Endothelial cell (in vitro differentiated cells): ENCODE measurements around the gene OTUD7B. TPM values are rescaled to one million over a fixed set of nuclear protein-coding genes. Genes with fewer than 3 reads are reported as not detected.

Source experiments
- DNase-seq: peaks from one replicate; pipeline ENCODE4 v3.0.0; 2021; ENCODE audit warnings: low spot score
- H3K27ac Mint-ChIP-seq: one replicate; pipeline ENCODE4 v1.8.0; 2021; ENCODE audit warnings: mixed read lengths, inconsistent platforms; ENCODE audit not compliant: unreplicated experiment
- H3K27me3 Mint-ChIP-seq: one replicate; pipeline ENCODE4 v1.8.0; 2021; ENCODE audit warnings: mild to moderate bottlenecking, moderate library complexity, mixed read lengths, inconsistent platforms; ENCODE audit not compliant: unreplicated experiment
- H3K36me3 Mint-ChIP-seq: one replicate; pipeline ENCODE4 v1.8.0; 2021; ENCODE audit warnings: mild to moderate bottlenecking, low read depth, mixed read lengths, inconsistent platforms; ENCODE audit not compliant: unreplicated experiment
- H3K4me1 Mint-ChIP-seq: one replicate; pipeline ENCODE4 v1.8.0; 2021; ENCODE audit warnings: mild to moderate bottlenecking, mixed read lengths, inconsistent platforms; ENCODE audit not compliant: unreplicated experiment
- H3K4me3 Mint-ChIP-seq: one replicate; pipeline ENCODE4 v1.8.0; 2021; ENCODE audit warnings: mild to moderate bottlenecking, mixed read lengths, inconsistent platforms; ENCODE audit not compliant: unreplicated experiment
- H3K9me3 Mint-ChIP-seq: one replicate; pipeline ENCODE4 v1.8.0; 2021; ENCODE audit warnings: mixed read lengths, inconsistent platforms; ENCODE audit not compliant: unreplicated experiment
- CTCF ChIP-seq: fragments of 200-600 bp; sonication (generic); IDR thresholded peaks from one replicate; pipeline ENCODE4 v1.5.0; 2021; ENCODE audit warnings: antibody characterized with exemption; ENCODE audit not compliant: unreplicated experiment
- total RNA-seq: library from RNA; stranded (reverse); fragmentation: NEBNext Ultra II Directional; extraction: Animal tissue kit (Norgen Biotek cat#: 25700); gene quantifications from one replicate; pipeline ENCODE4 v1.2.1, GENCODE V29; 2021; ENCODE audit not compliant: unreplicated experiment

The OTUD7B gene
- total RNA-seq, 1 donor from 2014 or later, result 20.4 TPM

DNA sequence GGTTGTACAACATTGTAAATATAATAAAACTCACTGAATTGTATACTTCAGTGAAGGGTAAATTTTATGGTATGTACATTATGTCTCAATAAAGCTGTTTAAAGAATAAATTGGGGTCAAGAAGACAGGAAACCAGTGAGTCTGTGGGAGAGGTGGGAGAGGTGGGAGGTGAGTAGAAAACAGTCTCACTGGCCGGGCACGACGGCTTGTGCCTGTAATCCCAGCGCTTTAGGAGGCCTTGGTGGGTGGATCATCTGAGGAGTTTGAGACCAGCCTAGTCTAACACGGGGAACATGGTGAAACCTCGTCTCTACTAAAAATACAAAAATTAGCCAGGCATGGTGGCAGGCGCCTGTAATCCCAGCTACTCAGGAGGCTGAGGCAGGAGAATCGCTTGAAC, 78.1 kb downstream of the OTUD7B start:
- H3K9me3 Mint-ChIP-seq, result no peaks in the 10 kb centered on the region
- no peak overlapping the region for H3K4me3 Mint-ChIP-seq
- H3K4me1 Mint-ChIP-seq, result peaks cover 25% of the 10 kb centered on the region

DNA sequence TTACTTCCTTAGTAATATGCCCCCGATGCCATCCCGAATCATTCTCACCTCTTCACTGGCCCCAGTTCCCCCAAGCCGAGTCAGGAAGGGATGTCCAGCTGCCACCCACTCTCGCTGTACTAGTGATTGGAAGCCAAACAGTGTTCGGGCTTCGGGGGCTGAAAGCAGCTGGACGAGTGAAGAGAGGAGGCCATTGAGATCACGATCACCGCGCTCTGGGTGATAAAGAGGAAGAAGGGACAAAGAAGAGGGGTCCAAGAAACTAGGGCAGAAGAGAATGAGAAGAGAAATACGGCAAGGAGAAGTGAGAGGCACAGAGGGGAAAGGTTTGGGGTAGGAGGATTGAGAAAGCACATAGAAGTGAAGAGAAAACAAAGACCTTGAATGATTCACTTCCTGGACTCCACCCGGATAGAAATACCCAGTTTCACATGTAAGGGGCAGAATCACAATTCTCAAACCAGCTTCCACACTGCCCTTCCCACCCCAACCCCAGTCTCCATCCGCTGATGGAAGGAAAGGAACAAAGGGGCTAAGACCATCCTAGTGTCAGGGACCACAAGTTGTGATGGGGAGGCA, 79.2 kb downstream of the OTUD7B start:
- TF ChIP-seq CTCF, result no peak

More for the DNA sequence above, 78.1 kb downstream of the OTUD7B start:
- Mint-ChIP-seq H3K36me3 (peaks cover 30% of the 10 kb centered on the region), H3K27me3 (peaks cover 20% of the 10 kb centered on the region), H3K27ac (no peak overlapping the region)
- DNase-seq, result no peak
- no peak for TF ChIP-seq CTCF

GRCh38 chr1:149929856-149930255, 80.7 kb downstream of the OTUD7B start:
- peaks cover 49% of the 10 kb centered on the region for H3K36me3 Mint-ChIP-seq
- H3K9me3 Mint-ChIP-seq, result no peaks in the 10 kb centered on the region
- no peak overlapping the region for H3K27ac Mint-ChIP-seq
- H3K27me3 Mint-ChIP-seq, result peaks cover 15% of the 10 kb centered on the region
- no peak for DNase-seq
- no peak for TF ChIP-seq CTCF
- no peak overlapping the region for H3K4me3 Mint-ChIP-seq
- peaks cover 25% of the 10 kb centered on the region for H3K4me1 Mint-ChIP-seq

More for the DNA sequence above, 79.2 kb downstream of the OTUD7B start:
- Mint-ChIP-seq H3K27ac (no peak overlapping the region), H3K36me3 (peaks cover 37% of the 10 kb centered on the region), H3K4me3 (peak overlapping the region; percentile 7), H3K27me3 (peaks cover 18% of the 10 kb centered on the region), H3K9me3 (no peaks in the 10 kb centered on the region), H3K4me1 (peaks cover 21% of the 10 kb centered on the region)
- DNase-seq, result no peak

- Mint-ChIP-seq H3K27me3 (peaks cover 17% of the 10 kb centered on the region), H3K36me3 (peaks cover 58% of the 10 kb centered on the region), H3K27ac (peak overlapping the region; percentile 96), H3K9me3 (no peaks in the 10 kb centered on the region), H3K4me3 (peak overlapping the region; percentile 99), H3K4me1 (peaks cover 30% of the 10 kb centered on the region)
- no peak for DNase-seq
- TF ChIP-seq CTCF, result no peak
Measured at GRCh38 chr1:149928401-149928724, 82.2 kb downstream of the OTUD7B start.

GRCh38 chr1:149927563-149928400, 82.7 kb downstream of the OTUD7B start, which contains the start of gene SF3B4:
SF3B4 (minus strand) TSS chr1:149927803; CDS start chr1:149927759, 44 bp downstream.
- Mint-ChIP-seq H3K27me3 (peaks cover 17% of the 10 kb centered on the region), H3K27ac (peak within 1 kb of the TSS; percentile 96), H3K4me1 (peaks cover 30% of the 10 kb centered on the region), H3K4me3 (peak within 1 kb of the TSS; percentile 99), H3K9me3 (no peaks in the 10 kb centered on the region), H3K36me3 (peaks cover 62% of the 10 kb centered on the region)
- DNase-seq, result peak; percentile 86
- no peak for TF ChIP-seq CTCF
